Glomerular endothelial cell (primary cell): Measurements from ENCODE around the gene TMCO1. TPM values are rescaled to one million over a fixed set of nuclear protein-coding genes. Genes with fewer than 3 reads are reported as not detected.
"Not testable (repeated sequence)": the region's sequence is repeated elsewhere in the genome, so short reads cannot be mapped to it uniquely, and the experiment has no call there.

ENCODE experiments used
- DNase-seq: peaks from one replicate; pipeline ENCODE4 v3.0.0-alpha.2; 2011; ENCODE audit warnings: low read depth, low spot score; ENCODE audit errors: extremely low read depth
- total RNA-seq: library from RNA; depleted of rRNA; stranded (reverse); fragments of >200 nt; gene quantifications from 2 replicates; pipeline ENCODE4 v1.2.3, GENCODE V29; 2015

TMCO1 gene, protein sequence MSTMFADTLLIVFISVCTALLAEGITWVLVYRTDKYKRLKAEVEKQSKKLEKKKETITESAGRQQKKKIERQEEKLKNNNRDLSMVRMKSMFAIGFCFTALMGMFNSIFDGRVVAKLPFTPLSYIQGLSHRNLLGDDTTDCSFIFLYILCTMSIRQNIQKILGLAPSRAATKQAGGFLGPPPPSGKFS
- total RNA-seq, result 47.3 and 50.1 TPM in 2 replicates

DNA sequence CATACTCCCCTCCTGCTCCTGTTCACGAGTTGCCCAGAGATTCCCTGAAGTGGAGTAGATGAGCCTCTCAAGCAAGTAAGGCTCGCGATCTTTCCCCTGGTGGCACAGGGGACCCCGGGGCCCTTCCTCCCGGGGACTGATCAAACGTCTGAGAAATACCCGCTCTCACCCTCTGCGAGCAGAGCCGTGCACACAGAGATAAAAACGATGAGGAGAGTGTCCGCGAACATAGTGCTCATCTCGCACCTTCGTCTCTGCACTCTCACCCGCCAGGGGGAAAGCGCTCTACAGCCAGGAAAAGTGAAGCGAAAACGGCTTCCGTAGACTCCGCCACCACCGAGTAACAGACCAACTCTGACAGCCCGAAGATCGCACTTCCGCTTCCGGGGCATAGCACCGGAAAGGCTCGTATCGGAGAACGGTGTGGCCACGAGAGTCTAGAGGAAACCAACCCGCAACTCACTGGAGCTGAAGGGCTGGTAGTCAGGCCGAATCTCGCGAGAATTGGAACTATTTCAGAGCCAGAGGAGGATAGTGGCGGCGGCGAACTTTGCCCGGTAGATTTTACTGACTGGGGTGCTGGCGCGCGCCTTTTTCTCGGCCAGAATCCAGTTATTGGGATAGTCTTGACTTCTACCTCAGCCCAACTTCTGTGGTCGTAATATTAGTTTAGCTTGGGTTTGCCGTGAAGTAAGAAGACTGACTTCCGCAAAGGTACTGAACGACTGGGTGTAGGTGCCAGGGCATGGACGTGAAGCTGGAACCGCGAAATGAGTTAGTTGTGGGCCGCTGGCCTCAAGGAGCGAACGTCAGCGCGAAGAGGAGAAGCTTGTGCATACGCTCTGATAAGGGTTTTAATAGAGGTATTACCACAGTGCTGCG is at the start of gene TMCO1:
Gene TMCO1, minus strand, starts transcription at position 356 of the 882 bp plus-strand sequence. Its CDS starts 117 bp downstream, at position 239.
- peak; percentile 97 for DNase-seq

DNA sequence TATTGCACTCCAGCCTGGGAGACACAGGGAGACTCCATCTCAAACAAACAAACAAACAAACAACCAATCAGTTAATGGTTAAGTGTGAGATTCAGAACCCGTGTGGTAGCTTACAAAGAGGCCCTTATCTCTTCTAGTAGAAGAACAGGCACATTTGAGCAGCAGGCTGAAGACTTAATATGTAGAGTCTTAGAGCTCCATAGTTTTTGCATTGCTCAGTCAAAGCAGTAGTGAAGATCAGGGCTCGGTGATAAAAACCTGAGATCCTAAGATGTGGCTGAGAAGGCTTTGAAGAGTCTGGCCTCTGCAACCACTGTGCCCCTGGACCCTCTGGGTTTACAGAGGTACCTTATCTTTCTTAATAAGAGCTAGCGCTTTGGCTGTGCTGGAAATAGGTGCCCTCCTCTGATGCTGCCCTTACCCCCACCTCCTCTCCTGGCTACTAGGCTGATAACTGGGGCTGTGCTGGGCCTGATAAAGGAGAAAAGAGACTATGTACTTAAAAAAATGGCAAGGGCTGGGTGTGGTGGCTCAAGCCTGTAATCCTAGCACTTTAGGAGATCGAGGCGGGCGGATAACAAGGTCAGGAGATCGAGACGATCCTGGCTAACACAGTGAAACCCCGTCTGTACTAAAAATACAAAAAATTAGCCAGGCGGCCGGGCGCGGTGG is 48.3 kb upstream of the TMCO1 start:
- no peak for DNase-seq

DNA sequence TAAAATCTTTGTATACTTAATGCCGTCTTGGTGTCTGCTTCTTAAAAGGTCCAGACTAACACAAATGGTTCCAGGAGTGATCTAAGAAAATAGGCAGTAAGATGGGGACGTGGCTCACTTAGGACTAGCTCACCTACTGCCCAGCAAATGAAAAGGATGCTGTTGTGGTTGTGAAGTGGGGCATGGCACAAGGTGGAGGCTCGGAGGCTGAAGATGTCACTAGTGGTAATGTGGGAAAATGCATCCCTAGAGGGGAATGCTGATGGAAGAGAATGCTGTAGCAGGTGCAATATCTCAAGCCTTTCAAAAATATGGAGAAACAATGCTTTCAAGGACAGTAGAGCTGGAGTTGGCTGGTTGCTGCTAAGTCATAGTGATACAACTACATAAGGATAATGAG is 47.5 kb upstream of the TMCO1 start:
- DNase-seq, result no peak

DNA sequence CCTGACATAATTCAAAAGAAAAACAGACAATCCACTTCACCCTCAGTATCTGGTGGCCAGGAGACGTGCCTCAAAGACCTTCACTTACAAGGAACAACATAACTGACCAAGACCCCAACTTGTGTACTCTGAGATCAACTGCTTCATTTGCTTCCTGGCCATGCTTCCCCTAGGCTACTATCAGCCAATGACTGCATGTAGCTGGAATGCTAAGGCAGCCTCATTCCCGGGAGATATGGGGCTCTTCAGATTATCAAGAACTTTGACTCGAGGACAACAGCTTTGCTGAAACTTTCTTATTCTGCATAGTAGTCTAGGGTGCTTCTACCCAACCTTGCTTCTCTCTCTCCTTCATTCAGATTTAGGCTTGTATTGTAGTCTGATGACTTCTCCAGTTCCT is 47.1 kb upstream of the TMCO1 start:
- no peak for DNase-seq

DNA sequence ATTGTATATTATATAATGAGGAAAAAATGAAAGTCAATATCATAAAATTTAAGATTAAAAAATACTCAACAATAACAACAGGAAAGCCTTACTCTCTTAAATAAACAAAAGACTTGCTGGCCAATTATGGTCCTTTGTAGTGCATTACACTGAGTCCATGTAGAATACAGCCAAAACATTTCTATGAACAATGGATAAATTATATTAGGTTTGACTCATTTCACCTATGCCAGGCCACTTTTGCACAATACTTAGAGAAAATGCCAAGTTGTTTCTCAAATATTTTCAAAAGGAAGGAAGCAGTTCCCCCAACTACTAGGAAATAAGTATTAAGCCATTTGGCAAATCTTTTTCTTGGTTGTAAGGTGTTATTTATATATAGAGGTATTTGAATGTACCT is 38.9 kb upstream of the TMCO1 start:
- no peak for DNase-seq

DNA sequence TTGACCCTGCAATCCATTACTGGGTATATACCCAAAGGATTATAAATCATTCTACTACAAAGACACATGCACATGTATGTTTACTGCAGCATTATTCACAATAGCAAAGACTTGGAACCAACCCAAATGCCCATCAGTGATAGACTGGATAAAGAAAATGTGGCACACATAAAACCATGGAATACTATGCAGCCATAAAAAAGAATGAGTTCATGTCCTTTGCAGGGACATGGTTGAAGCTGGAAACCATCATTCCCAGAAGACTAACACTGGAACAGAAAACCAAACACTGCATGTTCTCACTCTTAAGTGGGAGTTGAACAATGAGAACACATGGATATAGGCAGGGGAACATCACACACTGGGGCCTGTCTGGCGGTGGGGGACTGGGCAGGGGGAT is 35.8 kb upstream of the TMCO1 start:
- DNase-seq, result not testable (repeated sequence)

DNA sequence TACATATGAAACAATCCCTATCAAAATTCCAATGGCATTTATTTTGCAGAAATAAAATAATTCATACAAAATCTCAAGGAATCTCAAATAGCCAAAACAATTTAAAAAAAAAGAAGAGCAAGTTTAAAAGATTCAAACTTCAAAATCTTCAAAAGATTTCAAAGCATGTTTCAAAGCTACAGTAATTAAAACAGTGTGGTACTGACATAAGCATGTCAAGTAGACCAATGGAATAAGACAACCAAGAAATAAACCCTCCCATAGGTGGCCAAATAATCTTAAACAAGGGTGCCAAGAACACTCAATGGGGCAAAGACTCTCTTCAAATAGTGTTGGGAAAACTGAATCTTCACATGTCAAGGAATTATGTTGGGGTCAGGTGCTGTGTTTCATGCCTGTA is 30.7 kb upstream of the TMCO1 start:
- DNase-seq, result no peak

DNA sequence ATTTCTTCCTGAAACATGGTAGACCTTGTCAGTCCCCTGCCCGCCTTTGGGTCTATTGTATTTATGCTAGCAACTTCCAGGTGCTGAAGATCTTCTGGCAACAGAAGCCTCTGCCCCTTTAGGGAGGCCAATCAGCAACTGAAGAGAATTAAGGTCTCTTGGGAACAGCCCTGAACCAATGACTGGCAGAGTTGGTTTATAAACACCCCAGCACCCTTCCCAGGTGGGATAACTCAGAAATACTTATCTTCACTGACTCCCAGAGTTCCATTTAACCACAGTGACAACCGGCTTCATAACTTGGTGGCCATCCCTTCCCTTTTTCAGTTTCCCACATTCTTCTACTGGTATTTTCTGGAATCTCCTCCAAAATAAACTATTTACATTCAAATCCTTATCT is 27.2 kb upstream of the TMCO1 start:
- DNase-seq, result no peak

DNA sequence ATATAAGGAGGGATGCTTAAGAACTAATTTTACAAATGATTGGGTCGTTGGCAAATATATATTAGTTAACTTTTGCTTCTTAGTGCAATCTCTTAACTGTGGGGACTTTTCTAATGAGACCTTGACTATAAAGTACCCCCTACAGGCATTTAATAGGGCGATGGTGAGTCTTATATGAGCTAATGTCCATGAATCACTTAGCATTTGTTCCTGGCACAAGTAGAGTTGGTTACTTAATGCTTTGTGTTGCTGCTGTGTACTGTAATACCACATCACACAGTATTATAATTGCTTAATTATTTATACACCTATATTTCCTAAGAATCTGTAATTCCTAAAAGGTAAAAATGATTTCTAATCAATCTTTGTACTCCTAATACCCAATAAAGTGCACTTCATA is 25.3 kb upstream of the TMCO1 start:
- no peak for DNase-seq

DNA sequence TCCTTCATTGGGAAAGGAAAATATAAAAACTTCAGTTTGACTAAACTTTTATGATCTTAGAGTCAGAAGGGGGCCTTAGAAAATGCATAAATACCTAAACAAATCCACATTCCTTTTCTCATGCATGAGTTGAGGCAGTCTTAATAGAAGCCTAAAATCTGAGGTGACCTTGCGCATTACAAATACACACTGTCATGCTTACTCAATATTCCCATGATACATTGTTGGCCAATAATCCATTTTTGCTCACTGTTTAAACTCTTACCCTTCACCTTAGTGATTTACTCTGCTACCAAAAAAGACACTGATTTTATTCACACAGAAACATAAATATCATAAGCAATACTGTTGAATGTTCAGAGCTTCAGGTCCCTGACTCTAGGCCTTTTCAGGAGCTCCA is 19.1 kb upstream of the TMCO1 start:
- DNase-seq, result no peak

DNA sequence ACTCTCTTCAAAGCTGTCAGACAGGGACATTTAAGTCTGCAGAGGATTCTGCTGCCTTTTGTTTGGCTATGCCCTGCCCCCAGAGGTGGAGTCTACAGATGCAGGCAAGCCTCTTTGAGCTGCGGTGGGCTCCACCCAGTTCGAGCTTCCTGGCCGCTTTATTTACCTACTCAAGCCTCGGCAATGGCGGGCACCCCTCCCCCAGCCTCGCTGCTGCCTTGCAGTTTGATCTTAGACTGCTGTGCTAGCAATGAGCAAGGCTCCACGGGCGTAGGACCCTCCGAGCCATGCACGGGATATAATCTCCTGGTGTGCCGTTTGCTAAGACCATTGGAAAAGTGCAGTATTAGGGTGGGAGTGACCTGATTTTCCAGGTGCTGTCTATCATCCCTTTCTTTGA is 14.9 kb upstream of the TMCO1 start:
- not testable (repeated sequence) for DNase-seq

DNA sequence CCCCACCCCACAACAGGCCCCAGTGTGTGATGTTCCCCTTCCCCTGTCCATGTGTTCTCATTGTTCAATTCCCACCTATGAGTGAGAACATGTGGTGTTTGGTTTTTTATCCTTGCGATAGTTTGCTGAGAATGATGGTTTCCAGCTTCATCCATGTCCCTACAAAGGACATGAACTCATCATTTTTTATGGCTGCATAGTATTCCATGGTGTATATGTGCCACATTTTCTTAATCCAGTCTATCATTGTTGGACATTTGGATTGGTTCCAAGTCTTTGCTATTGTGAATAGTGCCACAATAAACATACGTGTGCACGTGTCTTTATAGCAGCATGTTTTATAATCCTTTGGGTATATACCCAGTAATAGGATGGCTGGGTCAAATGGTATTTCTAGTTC is 9.5 kb upstream of the TMCO1 start:
- DNase-seq, result not testable (repeated sequence)

DNA sequence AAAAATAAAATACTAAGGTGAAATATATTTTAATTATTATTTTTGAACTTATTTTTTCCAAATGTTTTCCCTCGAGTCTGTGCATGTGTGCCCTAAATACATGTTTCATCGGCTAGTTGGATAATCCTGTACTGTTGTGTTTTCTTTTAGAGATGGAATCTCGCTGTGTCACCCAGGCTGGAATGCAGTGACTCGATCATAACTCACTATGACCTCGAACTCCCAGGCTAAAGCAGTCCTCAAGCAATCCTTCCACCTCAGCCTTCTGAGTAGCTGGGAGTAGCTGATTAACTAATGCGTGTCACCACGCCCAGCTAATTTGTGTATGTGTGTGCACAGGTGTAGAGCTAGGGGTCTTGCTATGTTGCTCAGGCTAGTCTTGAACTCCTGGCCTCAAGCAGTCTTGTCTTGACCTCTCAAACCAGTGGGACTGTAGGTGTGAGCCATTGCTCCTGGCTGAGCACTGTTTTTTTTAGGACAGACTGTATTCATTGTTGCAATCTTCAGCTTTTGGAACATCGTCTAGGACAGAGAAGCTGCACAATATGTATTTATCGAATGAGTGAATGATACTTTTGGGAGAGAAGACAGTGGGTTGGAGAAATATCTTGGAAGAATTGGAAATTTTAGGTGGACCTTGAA is 4.8 kb upstream of the TMCO1 start:
- no peak for DNase-seq

DNA sequence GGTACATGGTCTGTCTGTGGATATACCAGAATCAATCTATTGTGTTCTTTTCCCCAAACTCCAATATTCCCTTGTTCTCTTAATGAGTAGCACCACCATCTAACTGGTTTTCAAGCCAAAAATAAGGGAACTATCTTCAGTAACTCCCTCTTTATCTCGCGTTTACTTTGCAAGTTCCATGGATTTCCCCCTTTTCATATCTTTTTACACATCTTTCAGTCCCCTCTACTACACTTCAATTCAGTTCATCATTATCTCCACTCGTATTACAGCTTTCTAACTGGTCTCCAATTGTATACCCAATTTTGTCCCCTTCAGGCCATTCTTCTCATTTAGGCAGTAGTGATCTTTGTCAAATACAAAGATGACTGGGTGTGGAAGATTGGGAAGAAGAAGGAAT is 4.1 kb upstream of the TMCO1 start:
- no peak for DNase-seq

DNA sequence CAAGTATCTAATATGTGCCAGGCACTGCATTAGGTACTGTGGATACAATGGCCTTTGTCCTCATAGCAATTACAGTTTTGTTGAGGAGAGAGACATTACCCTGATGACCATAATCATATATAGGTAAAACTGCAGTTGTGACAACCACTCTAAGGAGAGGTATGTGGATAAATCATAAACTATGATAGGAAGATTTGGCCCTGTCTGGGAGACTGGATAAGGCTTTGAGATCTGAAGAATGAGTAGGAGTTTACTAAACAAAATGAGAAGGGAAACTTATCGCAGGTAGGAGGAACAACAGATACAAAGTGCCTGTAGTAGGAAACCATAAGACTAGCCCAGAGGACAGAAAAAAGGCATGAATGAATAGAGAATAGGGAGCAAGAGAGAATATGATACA is 4.4 kb downstream of the TMCO1 start:
- no peak for DNase-seq

DNA sequence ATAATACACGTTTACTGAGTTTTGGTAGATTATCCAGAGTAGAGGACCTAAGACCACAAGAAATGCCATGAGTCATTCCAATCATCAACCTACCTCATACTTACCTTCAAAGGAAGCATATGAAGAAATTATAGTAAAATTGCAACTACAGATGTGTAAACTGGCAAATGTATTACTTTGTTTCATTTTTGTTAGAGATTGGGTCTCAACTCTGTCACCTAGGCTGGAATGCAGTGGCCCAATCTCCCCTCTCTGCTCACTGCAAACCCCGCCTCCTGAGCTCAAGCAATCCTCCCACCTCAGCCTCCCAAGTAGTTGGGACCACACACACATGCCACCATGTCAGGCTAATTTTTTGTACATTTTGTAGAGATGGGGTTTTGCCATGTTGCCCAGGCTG is 5.2 kb downstream of the TMCO1 start:
- DNase-seq, result no peak

DNA sequence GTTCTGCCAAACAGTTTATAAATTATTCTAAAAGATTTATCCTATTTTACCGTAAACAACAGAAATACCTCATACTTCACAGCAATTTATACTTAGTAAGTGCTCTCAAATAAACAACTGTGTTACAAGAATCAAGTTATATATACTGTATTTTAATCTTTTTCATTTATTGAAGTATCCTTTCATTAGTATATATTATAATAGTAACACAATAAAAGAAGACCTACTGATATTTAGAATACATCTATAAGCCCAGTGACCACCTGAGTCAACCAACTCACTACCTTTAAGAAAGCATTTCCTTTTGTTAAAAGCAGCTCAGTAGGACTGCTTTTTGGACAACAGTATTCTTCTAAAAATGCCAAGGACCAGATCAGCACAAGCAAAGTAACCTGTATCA is 5.9 kb downstream of the TMCO1 start:
- no peak for DNase-seq

DNA sequence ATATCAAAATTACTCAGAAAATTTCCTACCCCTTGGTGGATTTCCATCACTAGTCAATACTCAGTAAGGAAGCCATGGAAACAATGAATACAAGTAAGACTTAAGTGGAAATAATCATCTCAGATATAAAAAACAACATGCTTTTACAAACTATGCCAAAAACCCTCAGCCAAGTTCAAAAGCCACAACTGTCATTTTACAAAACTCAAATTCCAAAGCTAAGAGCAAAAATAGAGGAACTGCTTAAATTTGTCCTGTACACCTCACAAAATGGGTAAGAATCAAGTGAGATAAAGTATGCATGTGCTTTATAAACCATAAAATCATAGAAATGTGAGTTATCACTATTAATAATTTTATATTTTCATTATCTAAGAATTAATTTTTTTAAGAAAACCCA is 9.6 kb downstream of the TMCO1 start:
- DNase-seq, result no peak

DNA sequence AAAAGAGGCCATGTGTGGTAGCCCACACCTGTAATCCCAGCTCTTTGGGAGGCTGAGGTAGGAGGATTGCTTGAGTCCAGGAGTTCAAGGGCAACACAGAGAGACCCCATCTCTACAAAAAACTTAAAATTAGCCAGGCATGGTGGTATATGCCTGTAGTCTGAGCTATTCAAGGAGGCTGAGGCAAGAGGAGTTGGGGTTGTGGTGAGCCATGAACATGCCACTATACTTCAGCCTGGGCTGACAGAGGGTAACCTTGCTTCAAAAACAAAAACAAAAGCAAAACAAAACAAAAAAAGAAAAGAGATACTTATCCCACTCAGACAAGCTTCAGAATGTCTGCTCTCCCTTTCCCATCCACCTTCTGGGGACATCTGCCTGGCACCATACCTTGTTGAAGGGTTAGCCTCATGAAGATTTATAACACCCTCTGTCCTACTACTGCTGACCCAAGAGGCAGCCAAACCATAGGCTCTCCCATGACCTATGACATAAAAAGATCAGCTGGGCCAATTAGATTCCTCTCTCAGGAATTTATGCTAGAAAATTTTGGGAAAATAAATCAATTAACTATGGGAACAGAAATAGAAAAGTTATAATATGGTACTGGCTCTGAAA is 13.2 kb downstream of the TMCO1 start:
- no peak for DNase-seq

DNA sequence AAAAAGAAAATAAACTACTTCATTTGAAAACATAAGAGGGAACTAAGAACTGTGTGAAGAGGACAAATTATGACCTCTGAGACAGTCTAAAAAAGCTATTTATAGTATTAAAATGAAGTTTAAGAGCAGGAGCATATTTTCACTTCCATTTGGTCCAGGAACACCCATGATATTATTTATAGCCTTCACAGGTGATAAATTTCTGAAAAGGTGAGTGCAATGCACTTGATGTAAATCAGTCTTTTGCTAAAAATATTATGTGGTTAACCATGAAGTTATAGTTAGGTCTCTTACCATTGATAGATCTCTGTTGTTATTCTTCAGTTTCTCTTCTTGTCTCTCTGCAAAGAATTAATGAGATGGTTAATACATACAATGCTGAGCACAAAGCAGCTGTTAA is 14.7 kb downstream of the TMCO1 start:
- DNase-seq, result no peak

DNA sequence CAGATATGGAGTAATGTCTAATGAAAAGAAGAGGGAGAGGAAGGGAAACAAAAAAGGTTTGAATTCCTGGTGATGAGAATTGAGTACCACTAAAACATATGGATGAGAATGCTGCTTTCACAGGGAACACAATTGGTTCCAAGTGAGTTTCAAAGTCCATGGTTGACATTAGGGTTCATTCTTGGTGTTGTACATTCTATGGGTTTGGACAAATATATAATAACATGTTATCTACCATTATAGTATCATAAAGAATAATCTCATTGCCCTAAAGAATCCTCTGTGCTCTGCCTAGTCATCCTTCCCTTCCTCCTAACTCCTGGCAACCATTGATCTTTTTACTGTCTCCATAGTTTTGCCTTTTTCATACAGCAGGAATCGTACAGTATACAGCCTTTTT is 20.1 kb downstream of the TMCO1 start:
- DNase-seq, result no peak
